Stimulated activated CD4-positive, alpha-beta T cell treated with anti-CD3 and anti-CD28 coated beads, Interleukin-2, amount 100 ng/mL, for 24 hours (primary cell): ENCODE measurements around the gene FOXC2.
A peak's percentile ranks its signal among the peaks of the same experiment; 100 is the strongest.

Experiments used
- DNase-seq, 2 donors: peaks; one replicate each; pipeline ENCODE4 v3.0.0-alpha.2; 2020

The FOXC2 gene

GRCh38 chr16:86558355-86559193, 8.1 kb upstream of the FOXC2 start:
- DNase-seq = no peak

DNA sequence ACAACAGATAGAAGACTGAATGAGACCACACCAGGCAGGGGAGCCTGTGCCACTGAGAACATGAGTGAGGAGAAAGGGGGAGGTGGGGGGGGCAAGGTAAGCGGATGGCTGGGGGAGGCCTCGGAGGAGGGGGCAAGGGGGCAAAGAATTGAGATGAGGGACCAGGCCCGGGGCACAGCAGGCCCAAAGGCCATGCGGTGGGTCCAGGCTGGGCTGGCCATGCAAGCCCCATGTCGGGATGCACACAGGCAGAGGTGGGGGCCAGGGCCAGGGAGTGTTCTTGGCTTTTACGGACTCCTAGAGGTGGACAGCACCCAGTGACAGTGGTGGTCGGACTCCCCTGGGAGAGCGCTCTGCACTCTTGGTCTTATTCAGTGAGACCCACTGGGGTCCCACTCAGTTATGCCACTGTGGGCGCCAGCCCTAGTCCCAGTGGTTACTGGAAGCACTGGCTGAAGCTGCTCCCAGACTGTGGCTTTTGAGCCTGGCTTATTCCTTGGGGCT, 6.8 kb upstream of the FOXC2 start:
- no peak for DNase-seq

- DNase-seq = no peak
Observed at GRCh38 chr16:86562356-86562755, 4.3 kb upstream of the FOXC2 start.

DNA sequence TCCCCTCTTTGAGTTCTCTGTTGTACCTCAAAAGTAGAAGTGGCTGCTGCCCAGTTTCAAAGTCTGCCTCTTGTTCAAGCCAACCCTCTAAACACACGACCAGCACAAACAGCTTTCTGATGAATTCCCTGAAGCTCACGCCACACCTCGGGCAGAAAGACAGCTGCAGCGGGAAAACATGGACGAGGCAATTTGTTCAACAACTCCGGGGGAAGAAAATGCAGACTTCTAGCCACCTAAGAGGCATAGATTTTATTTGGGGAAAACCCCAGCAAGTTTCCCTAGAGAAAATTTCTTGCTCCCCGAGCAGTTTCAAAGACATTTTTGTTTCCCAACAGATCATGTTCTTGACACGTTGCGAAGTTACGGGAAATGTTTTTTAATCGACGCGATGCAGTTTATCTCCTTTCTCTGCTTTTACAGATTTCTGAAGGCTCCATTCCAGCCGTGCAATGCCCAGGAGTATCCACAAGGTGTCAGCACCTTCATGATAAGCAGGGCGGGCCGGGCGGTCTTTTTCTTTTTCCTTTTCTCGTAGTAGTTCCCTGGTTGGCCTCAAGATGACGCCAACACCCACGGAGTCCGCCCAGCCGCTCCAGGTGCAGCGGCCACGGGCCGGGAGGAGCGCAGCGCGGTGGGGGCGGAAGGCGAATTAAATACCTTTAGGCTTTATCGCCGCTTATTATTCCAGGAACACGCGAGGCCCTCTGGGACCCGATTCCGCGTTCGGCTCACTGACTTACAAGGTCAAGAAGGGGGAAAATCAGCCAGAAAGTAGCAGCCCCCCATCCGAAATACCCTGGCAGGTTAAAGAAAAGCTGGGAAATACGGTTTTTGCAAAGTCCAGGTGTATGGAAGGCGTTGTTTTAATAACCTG, 2.9 kb upstream of the FOXC2 start:
- DNase-seq = peak; percentile 89

- DNase-seq = no peak
Observed at GRCh38 chr16:86565181-86565631, 1.4 kb upstream of the FOXC2 start.

GRCh38 chr16:86565644-86566511, 751 bp upstream of the FOXC2 start:
- no peak for DNase-seq

DNA sequence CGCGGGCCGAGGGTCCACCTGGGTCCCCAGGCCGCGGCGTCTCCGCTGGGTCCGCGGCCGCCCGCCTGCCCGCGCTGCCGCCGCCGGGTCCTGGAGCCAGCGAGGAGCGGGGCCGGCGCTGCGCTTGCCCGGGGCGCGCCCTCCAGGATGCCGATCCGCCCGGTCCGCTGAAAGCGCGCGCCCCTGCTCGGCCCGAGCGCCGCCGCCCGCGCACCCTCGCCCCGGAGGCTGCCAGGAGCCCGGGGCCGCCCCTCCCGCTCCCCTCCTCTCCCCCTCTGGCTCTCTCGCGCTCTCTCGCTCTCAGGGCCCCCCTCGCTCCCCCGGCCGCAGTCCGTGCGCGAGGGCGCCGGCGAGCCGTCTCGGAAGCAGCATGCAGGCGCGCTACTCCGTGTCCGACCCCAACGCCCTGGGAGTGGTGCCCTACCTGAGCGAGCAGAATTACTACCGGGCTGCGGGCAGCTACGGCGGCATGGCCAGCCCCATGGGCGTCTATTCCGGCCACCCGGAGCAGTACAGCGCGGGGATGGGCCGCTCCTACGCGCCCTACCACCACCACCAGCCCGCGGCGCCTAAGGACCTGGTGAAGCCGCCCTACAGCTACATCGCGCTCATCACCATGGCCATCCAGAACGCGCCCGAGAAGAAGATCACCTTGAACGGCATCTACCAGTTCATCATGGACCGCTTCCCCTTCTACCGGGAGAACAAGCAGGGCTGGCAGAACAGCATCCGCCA, 504 bp downstream of the FOXC2 start:
- DNase-seq = peak in 1 of 2 donors; percentile 15

DNA sequence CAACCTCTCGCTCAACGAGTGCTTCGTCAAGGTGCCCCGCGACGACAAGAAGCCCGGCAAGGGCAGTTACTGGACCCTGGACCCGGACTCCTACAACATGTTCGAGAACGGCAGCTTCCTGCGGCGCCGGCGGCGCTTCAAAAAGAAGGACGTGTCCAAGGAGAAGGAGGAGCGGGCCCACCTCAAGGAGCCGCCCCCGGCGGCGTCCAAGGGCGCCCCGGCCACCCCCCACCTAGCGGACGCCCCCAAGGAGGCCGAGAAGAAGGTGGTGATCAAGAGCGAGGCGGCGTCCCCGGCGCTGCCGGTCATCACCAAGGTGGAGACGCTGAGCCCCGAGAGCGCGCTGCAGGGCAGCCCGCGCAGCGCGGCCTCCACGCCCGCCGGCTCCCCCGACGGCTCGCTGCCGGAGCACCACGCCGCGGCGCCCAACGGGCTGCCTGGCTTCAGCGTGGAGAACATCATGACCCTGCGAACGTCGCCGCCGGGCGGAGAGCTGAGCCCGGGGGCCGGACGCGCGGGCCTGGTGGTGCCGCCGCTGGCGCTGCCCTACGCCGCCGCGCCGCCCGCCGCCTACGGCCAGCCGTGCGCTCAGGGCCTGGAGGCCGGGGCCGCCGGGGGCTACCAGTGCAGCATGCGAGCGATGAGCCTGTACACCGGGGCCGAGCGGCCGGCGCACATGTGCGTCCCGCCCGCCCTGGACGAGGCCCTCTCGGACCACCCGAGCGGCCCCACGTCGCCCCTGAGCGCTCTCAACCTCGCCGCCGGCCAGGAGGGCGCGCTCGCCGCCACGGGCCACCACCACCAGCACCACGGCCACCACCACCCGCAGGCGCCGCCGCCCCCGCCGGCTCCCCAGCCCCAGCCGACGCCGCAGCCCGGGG, 1.3 kb downstream of the FOXC2 start:
- no peak for DNase-seq

DNA sequence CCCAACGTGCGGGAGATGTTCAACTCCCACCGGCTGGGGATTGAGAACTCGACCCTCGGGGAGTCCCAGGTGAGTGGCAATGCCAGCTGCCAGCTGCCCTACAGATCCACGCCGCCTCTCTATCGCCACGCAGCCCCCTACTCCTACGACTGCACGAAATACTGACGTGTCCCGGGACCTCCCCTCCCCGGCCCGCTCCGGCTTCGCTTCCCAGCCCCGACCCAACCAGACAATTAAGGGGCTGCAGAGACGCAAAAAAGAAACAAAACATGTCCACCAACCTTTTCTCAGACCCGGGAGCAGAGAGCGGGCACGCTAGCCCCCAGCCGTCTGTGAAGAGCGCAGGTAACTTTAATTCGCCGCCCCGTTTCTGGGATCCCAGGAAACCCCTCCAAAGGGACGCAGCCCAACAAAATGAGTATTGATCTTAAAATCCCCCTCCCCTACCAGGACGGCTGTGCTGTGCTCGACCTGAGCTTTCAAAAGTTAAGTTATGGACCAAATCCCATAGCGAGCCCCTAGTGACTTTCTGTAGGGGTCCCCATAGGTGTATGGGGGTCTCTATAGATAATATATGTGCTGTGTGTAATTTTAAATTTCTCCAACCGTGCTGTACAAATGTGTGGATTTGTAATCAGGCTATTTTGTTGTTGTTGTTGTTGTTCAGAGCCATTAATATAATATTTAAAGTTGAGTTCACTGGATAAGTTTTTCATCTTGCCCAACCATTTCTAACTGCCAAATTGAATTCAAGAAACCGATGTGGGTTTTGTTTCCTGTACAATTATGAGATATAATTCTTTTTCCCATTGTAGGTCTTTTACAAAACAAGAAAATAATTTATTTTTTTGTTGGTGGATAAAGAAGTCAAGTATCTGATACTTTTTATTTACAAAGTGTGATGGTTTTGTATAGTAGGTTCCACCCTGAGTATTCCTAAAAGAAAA, 2.3 kb downstream of the FOXC2 start:
- DNase-seq = no peak

DNA sequence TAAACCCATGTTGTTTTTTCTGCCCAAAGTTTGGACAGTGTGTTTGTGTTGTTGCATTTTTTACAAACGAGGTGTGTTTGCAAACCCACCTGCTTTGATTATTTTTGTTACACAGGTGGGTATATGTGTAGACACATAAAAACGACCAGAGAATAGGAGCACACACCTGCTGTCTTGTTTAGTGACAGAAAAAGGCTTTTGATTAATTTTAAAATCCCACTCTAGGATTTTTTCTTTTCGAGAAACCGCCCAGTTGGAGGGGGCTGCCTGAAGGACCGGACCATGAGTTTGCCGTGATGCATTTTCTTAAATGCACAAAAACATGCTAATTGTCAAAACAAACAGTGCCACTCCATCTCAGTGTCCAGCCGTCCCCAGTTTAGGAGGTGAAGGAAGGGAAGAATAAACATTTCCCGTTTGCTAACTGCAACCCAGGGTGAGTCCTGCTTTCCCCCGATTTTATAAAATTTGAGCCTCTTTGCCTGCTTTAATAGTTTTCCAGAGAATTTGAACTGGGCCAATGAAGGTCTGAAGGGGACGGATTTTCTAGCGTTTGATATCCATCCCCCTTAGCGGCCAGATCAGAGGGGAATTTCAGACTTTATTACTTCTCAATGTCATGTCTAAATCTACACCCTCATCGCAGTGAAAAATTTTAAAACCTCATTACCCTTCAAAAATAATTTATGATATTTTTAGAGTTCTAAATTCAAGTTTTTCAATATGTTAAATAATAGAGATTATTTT, 3.2 kb downstream of the FOXC2 start:
- no peak for DNase-seq

DNA sequence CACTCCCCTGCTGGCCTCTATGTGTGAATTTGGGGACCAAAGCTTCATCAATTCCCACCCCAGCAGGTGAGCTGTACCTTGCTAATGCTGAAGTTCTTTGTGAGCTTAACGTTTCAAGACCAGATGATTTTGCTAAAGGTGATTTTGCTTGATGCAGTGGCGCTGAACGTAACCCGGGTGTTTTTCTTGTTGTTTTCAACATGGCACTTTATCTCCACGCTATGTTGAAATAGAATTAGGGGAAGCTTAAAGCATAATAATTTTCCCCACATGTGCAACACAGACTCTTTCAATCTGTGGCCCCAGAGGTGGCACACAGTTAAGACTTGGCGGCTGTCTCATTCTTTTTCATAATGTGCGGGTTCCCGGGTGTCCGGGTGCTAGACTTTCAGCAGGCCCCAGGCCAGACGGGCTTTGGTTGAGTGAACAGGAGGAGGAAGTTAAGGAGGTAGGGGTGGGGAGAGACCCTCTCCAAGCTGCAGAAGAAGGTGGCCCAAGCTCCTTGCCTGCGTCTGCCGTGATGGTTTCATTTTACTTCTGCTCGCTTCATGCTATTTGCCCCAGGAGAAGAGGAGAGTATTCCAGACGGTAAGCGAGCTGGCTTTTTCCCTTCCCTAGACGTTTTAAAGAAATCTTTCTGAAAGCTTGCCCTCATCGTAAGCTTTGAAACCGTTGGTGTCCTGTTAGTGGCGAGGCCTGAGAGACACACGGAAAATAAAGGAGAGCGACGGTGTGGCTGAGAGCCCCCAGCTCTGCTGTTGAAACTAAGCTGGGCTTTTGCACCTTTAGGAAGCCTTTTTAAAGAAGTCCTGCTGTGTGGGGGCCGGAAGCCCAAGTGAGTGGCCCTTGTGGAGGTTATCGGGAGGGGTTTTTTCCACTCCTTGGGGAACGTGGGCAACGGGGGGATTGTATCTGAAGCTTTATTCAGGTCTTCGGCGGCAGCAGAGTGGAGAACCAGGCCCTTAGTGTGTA, 4.2 kb downstream of the FOXC2 start:
- no peak for DNase-seq

DNA sequence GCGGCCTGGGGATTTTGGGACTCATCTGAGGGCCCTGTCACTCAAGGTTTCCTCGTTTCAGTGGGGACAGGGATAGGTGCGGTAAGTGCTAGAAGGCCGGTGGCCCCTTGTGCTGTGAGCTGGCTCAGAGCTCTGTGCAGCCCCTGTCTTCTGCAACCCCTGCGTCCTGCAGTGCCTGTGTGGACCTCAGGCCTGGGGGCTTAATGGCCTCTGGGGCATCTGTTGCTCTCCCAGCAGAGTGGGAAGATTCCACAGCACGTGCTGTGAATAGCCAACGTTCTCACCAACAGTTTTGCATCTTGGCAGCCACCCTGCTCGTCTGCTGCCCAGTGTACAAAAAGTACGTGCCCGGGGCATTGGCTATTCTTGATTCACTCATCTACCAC, 4.9 kb downstream of the FOXC2 start:
- no peak for DNase-seq

- DNase-seq = no peak
Observed at GRCh38 chr16:86572041-86572521, 5.5 kb downstream of the FOXC2 start.

DNA sequence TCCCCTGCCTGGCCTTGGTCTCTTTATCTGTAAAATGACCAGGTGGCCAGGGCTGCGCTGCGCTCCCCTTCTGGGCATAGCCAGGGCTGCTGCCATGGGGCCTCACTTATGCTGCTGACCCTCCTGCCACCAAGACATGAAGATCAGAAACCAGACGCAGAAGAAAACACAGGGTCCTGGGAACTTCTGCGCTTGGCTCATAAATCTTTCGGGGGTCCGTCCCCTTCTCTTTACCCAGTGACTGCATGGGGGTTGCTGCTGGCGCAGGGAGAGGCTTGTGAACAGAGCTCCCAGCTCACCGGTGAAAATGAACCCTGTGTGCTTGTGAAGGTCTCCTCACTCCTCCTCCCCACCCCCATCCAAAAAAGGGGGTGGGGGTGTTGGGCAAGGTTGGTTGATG, 6.0 kb downstream of the FOXC2 start:
- no peak for DNase-seq

DNA sequence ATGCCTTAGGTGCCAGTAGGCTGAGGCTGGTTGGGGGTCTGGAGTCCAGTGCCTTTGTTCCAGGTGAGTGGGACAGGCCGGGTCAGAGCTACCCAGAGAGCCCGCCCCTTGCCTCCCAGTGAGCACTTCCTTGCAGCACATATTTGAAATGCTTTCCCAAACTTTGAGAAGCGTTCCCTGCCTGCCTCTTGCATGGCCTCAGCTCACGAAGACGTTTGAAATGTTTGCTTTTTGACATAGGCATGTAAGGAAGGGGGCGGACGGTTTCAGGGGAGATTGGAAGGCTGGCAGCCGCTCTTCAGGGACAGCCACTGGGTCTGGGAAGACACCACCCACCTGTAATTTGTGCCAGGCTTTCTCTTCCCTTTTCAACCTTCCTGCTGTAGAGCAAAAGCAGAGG, 6.6 kb downstream of the FOXC2 start:
- no peak for DNase-seq

DNA sequence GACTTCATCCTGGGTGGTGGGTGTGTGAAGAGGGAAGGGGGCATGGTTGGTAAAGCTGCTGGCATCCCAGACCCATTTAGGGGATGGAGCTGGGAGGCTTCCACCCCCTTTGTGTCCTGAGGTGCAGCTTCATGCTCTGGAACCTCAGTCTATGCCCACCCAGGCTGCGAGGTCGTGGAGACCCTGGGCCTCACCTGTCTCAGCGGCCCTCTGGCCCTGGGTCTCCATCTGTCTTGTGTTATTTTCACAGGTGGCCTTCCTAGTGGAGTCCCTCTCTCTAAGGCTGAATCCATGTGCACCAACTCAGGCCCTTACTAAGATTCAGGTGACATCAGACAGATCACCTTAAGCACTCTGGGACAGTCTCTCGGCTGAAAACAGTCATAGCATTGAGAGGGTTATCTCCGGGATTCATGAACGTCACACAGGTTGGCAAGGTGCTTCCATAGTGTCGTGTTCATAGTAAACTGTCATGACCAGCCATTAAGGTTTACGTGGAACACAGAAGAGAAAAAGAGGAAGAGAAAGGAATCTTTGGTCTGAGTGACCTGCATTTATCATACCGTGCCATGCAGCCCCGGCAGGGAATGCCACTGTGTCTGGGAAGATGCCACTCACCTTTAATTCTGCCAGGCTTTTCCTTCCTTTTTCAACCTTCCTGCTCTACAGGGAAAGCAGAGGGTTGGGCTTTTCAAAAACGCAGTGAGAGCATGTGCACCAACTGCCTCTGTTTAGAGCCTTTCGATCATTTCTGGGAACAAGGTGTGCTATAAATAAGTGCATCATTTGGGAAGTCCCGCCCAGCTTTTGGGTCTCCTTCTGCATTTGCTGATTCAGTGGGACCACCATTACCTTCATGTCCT, 7.2 kb downstream of the FOXC2 start:
- DNase-seq = no peak

DNA sequence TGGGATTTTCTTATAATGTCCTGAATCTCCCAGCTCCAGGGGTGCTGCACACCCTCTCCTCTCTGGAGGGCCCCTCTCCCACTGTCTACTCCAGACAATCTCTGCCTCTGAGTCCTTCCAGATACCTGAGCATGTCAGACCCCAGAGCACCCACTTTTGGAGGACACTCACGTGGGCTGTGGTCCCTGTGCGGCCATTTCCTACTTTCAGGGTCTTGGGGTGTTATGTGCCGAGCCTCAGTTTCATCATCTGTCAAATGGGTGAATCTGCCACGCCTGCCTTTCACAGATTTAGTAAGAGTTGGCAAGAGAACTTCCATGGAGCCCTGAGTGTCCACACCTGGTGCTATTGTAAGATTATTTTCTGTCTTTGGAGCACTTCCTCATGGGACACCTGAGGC, 8.0 kb downstream of the FOXC2 start:
- DNase-seq = no peak
